A204.1 (cell line): Measurements from ENCODE around the gene PPP1R13B.
"Not testable (repeated sequence)": the region's sequence is repeated elsewhere in the genome, so short reads cannot be mapped to it uniquely, and the experiment has no call there.

ENCODE experiments used
- FAIRE-seq: peaks from 2 replicates; lab custom pipeline; 2012; peaks lifted over from hg19 to GRCh38; lab: Jason Lieb, UNC

The PPP1R13B gene

DNA sequence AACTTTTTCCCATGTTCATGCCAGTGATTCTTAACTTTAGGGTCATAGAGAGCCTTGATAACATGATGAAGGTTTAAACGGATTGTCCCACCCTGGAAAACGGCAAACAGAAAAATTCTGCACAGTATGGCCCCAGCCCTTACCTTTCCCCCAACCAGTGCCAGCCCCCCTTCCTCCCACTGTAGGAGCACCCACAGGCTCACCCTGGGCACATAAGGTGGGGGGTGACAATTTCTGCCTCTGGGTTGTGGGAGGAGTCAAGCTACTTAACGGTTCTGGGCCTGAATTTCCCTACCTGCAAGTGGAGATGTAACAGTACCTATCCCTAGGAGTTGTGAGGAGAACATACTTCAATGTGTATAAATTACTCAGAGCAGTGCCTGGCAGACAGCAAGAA, 150.2 kb downstream of the PPP1R13B start:
- FAIRE-seq = no peak

DNA sequence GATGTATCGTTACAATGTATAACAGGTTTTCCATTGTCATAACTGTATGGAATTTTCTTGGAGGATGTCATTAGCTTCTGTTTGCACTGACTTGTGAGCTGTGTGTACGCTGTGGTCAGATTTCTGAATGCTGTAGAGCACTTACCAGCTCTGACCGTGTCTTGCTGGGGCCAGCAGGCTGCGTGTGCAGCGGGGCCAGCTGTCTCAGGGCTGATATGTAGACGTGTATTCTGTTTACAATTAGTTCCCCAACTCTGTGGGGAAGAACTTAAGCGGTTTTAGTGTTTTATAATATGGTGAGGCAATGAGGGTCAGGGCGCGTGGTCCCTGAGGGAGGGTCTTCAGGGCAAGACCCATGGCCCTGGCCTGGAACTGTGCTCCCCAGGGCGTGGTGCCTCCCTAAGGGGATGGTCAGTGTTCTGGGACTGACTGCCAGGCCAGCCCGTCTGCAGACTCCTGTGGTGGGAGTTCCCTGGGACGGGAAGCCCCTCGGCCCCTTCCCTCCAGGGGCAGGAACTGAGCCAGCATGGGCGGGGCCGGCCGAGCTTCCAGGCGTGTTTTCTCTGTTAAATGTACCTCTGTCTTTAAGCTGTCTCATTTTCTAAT, 150.8 kb downstream of the PPP1R13B start:
- no peak for FAIRE-seq

DNA sequence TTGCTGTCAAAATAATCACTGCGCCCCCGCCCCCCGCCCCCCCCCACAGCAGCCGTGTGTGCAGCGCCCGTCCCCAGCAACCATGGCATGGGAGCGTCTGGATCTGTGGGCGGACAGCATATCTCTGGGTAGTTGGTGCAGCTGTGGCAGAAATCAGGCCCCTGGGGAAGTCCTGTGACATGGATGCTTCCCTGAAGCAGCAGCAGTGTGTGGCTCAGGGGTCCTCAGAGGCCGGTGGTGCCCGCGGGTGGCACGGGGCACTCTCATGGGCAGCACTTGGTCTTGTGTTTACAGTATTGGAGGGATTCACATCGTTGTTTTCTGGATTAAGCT, 151.3 kb downstream of the PPP1R13B start:
- FAIRE-seq = no peak

DNA sequence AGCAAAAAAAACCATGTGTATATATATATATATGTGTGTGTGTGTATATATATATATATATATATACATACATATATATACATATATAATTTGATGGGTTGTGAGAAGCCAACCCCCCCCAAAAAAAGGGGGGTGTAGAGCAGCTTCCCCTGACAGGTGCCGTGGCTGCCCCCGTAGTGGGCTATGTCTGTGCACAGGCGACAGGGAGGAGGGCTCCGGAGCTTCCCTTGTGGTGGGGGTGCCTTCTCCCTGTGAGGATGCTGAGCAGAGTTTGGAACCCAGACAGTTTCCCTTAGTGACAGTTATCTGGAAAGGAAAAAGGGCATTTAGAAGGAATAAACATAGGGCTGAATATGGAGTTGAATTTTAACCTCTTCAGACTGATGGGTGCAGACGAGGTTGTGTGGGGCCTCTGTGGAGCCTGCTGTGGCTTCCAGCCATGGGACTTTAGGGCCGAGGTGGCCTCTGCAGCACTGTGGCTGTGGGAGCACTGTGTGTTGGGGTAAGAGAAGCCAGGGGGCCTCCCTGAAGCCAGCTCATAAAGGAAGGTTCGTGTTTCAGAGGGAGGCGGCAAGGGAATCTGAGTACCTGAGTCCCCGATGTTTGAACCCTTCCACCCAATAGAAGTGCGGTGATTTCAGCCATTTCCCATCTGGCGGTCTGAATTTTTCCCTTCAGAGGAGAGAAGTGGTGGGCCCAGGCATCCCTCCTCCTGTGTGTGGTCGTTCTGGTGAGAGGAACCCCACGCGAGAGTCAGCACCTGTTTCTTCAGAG, 151.9 kb downstream of the PPP1R13B start:
- no peak for FAIRE-seq

DNA sequence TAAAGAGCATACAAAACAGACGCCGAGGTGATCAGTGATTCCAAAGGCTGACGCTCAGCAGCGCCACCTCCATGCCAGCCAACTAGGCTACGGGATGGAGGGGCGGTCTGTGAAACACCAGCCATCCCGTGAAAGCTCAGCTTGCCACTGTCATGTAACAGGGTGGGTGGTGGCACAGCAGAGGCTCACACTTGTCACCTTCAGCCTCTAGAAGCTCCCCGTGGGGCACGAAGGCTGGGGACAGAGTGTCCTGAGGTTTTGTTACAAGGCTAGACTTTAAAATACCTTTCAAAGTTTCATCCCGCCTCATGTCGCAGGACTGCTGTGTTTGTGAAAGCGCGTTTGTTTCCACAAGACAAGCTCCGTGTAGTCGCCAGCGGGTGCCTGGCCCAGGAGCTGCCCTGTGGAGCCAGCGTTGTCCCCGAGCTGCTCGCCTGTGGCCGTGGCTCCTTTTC, 152.8 kb downstream of the PPP1R13B start:
- no peak for FAIRE-seq

DNA sequence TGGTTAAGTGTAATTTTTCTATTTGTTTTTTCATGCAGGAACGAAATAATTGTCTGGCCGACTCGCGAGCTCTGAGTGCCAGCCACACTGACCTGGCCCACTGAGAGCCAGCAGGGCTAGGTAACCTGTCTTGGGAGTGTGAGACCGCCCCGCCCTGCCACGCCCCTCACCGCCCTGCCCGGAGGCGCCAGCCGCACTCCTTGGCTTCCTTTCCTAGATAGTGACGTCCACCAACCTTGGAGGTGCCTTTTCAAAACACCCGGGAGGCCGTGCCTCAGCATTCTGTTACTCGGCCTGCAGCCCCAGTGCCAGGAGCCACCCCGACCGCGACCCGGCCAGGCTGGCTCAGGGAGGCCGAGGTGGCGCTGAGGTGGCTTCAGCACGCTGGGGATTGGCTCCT, 153.9 kb downstream of the PPP1R13B start:
- no peak for FAIRE-seq

DNA sequence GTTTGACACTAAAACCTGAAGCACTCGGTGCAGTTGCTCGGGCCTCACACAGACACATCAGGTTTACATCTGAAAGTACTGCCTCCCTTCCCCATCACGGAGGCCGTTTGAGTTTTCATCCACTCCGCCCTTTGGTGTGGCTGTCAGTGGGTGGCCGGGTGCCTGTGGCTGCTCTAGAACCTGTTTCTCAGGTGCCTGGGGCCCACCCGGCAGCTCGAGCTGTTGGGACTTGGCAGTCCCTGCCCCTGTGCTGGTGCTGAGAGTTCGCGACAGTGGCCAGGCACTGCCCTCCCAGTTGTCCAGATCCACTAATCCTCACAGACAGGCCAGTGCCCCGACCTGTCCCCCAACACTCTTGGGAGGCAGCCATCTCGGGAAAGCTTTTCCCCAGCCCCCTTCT, 154.5 kb downstream of the PPP1R13B start:
- FAIRE-seq = no peak

DNA sequence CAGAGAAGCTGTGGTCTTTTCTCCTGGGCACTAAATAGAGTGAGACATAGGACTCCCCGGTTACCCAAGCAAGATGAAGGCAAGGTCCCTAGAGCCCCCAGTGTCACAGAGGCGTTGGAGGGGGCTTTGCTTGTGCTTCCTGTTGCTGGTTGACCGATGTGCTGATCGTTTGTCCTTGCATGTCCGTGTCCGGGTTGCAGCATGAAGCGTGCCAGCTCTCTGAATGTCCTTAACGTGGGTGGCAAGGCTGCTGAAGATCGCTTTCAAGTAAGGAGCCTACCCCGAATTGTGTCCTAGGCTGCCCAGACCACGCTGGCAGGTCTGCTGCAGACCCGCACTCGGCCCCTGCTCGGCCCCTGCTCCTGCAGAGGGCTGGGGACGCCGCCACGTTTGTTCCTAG, 155.2 kb downstream of the PPP1R13B start:
- no peak for FAIRE-seq

DNA sequence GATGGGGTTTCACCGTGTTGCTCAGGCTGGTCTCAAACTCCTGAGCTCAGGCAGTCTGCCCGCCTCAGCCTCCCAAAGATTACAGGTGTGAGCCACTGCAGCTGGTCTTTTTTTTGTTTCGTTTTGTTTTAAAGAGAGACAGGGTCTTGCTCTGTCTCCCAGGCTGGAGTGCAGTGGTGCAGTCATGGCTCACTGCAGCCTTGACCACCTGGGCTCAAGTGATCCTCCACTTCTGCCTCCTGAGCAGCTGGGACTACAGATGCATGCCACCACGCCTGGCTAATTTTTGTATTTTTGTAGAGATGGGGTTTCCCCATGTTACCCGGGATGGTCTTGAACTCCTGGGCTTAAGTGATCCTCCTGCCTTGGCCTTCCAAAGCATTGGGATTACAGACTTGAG, 155.7 kb downstream of the PPP1R13B start:
- not testable (repeated sequence) for FAIRE-seq

DNA sequence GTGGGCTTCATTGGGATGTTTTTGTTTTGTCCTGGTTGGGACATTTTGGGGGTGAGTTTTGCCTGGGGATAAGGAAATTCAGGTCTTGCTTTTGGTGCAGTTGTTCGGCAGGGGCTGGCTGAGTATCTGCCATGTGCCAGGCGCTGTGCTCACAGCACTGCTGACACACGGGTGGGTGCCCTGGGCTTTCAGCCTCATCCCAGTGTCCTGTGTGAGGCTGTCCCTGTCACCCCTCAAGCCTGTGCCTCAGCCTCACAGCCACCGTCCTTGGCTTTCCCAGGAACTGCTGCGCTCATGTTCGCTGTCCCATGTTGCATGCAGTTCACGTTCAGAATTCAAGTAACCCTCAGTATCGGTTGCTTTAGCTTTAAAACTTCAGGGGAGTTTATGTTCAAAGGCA, 157.0 kb downstream of the PPP1R13B start:
- no peak for FAIRE-seq

DNA sequence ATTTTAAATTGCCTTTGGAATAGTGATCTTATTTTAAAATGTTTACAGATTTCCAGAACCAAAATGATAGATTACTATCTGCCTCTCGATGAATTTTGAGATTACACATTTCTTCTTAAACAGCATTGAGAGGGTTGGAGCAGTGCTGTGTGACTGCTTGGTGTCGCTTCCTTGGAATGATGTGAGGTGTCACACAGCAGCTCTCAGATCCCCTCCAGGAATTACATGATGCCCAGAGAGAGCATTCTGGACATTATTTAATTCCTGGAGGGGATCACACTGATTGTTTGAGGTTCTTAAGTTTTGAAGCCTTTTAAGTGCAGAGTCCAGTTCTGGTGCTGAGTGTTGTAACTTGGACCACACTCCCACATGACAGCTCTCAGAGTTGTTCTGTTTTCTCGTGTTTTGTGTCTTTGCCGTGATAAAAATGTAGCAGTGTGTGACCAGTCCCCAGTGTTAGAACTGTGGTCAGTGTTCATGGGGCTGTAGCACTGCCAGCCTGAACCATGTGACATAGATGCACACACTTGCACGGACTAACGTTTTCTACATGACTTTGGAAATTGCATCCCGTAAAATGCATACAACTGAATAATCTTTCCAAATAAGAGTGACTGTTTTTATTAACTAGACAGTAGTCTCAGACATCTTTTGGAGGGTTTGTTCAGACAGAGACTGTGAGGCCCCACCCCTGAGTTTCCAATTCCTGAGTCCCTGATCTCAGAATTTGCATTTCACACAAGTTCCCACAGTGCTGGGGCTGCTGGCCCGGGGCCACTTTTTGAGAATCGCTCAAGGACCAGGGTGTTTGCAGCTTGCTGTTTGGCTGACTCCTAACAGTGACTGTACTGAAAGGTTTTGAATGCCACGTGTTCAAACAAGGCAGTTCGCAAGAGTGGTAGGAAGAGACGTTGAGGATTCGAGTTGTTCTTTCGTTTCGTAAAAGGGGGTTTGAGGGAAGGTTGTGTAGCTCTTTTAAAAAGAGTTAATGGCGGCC, 158.2 kb downstream of the PPP1R13B start:
- no peak for FAIRE-seq

DNA sequence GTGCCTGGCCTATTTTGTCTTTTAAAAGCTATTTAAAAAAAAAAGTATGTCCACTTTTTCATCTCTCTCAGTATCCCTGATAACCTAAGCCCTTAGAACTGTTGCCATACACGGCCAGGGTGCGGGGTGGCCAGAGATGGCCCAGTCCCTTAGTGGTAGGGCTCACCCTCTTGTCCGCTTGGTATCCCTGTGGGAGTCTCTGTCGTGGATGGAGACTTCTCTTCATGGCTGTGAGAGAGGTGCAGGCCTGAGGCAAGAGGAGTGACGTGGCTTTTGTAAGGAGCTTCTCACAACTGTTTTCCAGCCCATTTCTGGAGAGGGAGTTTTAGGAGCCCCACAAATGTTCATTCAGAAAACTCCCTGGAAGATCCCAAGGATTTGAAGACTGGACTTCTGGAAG, 158.9 kb downstream of the PPP1R13B start:
- FAIRE-seq = no peak

DNA sequence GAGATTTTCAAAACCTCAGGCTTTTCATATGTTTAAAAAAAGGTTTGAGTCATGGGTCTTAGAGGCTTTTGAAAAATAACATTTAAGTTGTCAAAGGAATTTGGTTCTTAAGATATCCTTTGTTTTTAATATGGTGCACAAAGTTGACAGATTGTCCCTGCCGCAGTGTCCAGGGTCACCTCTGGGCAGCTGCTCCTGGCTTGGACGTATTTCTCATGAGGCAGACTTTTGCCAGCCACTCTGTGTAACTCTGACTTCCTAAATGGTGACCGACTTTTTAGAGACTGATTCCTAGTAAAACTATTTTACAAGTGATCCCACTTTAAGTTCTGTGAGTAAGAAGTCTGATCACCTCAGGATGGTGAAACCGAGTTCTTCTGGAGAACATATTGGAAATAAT, 159.7 kb downstream of the PPP1R13B start:
- no peak for FAIRE-seq

DNA sequence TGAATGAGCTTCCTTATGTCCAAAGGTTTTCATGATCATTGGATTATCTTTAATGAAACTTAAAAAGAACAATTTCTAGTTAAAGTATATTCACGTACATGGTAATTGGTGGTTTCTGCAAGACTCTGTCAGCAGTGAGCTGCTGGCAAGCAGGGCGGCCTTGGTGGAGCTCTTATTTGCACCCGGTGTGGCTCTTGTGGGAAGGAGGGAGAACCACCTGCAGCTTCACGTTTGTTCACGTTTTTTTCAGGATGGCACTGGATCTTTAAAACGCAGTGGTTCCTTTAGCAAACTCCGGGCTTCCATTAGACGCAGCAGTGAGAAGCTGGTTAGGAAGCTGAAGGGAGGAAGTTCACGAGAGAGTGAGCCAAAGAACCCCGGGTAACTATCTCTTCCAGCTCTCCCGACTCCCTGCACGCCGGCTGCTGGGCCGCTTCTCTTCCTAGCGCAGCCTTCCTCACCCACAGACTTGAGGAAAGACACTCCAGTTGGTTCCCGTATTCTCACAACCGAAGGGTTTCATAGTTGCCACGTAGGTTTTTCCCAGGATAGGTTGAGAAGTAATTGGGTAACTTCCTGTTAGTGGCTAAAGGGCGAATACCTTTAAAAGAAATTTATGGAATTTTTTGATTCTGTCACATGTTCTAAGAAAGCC, 160.4 kb downstream of the PPP1R13B start:
- no peak for FAIRE-seq

DNA sequence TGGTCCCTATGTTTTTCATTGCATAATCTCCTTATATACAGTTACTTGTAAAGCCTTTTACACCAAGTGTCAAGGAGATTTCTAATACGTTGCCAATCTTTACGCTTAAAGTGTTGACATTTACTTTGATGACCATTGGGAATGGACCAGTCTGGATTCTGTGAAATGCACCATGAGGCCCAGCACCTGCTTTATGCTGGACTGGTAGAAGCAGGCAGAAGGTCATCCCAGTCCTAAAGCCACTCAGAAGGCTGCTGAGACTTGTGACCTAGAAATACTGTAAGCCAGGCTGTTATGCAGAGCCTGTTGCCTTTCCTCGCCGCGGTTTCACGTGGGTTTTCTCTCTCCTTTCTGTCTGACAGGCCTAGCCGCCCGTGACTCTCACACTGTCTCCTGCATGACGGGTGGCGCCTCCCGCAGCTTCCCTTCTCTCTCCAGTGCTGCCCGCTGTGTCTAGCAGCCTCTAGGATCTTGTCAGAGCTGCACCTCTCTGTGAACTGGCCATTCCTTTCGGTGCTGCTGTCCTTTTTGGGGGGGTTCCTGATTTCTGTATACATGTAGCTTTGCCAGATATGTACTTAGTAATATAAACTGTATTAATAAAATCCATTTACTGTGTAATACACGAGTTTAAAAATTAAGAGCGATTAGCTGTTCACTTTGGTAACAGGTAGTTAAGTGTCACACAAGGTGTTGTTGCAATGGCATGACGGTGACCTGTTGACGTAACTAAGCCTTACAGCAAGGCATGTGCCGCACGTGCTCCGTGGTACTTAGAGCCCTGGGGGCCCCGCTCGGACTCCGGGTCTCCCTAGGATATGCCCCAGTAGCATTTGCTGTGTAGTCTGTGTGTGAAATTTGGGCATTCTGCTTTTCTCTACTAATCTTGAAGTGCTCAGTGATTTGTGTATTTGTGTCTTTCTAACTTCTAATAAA, 161.8 kb downstream of the PPP1R13B start:
- no peak for FAIRE-seq

DNA sequence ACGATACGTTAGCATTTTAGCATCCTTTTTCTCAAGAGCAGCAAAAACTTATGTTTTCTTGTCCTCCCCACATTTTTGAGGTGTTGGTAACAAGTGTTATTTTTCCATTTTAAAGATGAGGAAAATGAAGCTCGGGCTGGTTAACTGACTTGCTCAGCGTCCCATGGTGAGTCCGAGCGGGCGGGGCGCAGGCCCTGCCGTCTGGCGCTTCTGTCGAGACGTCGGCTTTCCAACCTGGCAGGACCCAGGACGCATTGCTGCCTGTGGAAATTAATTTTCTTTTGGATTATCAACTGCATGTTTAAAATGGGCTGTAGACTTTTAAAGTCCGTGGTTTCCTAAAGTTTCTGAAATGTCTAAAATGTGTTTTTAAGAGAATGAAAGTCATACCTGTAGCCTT, 162.5 kb downstream of the PPP1R13B start:
- no peak for FAIRE-seq

DNA sequence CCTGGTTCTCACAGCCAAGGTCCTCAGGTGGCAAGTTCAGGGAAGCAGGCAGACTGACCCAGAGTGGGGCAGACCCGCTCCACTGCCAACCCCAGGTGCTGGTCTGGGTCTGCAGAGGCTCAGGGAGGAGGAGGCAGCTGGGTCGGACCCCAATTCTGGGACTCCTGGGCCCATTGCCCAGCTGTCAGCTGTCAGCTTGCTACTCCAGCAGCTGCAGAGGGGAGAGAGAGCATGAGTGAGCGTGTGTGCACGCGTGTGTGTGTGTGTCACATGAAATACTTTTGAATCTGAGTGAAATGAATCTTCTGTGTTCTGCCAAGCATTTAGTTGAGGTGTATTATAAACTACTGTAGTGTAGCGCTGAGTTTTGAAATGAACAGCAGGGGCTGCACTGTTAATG, 162.9 kb downstream of the PPP1R13B start:
- no peak for FAIRE-seq
